Measurements from ENCODE around the gene SERPING1. TPM values are rescaled to one million over a fixed set of nuclear protein-coding genes. Genes with fewer than 3 reads are reported as not detected.

Gene SERPING1
- total RNA-seq, 4 donors from 2014 or later, result 65.7 to 143 (median 102) TPM

DNA sequence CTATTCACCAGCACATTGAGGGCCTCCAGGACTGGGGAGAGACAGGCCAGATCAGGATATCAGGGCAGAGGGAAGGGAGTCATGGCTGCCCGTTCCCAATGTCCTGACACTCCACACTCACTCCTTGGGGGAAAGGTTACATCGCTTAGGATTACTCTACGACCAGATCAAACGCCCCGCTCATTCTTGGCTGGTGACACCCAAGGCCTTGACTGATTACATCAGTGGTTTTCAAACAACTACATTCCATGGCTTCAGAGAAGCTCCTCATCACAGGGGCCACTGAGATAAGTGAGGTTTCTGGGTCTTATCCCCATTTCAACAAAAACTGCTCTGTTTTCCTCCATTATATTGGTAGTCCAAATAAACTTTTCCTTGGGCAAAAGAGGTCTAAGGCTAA lies 45.0 kb upstream of the SERPING1 start:
- in situ Hi-C loops (cut with MboI; ENCODE audit: low pct_ligation_motif_present in 1 of 4, low pct_unique_long_range_greater_than_20kb in 1 of 4, low sequenced_read_pairs in 3 of 4), result loop anchor here in 1 of 4 donors (25.0 kb wide), 1 partner anchor 260 kb away; no protein-coding TSS in a partner anchor
- Histone ChIP-seq H3K4me1 (no peaks in the 10 kb centered on the region), H3K27me3 (no peaks in the 10 kb centered on the region), H3K36me3 (peaks cover 0 to 44% (median 19%) of the 10 kb centered on the region in 4 donors), H3K27ac (no peak overlapping the region), H3K4me3 (no peak overlapping the region), H3K9me3 (no peaks in the 10 kb centered on the region)
- intact Hi-C loops (cut with DNase I; ENCODE audit: low total_unique reads), result no loop called here
- WGBS, 2 donors (ENCODE audit: low coverage in 1 of 2), result 91% methylated on average over 5 of the region's 5 CpGs; no CpG with 5 or more reads in 1 of the 2 donors
- TF ChIP-seq POLR2A (IDR thresholded peaks at IDR 0.05), result no peak
- no peak for TF ChIP-seq POLR2AphosphoS5 (IDR thresholded peaks at IDR 0.05)
- no peak for TF ChIP-seq EP300 (IDR thresholded peaks at IDR 0.05; ENCODE audit: low read depth)
- TF ChIP-seq, protein P1, sequence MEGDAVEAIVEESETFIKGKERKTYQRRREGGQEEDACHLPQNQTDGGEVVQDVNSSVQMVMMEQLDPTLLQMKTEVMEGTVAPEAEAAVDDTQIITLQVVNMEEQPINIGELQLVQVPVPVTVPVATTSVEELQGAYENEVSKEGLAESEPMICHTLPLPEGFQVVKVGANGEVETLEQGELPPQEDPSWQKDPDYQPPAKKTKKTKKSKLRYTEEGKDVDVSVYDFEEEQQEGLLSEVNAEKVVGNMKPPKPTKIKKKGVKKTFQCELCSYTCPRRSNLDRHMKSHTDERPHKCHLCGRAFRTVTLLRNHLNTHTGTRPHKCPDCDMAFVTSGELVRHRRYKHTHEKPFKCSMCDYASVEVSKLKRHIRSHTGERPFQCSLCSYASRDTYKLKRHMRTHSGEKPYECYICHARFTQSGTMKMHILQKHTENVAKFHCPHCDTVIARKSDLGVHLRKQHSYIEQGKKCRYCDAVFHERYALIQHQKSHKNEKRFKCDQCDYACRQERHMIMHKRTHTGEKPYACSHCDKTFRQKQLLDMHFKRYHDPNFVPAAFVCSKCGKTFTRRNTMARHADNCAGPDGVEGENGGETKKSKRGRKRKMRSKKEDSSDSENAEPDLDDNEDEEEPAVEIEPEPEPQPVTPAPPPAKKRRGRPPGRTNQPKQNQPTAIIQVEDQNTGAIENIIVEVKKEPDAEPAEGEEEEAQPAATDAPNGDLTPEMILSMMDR (IDR thresholded peaks at IDR 0.05), result no peak
- DNase-seq, result no peak

DNA sequence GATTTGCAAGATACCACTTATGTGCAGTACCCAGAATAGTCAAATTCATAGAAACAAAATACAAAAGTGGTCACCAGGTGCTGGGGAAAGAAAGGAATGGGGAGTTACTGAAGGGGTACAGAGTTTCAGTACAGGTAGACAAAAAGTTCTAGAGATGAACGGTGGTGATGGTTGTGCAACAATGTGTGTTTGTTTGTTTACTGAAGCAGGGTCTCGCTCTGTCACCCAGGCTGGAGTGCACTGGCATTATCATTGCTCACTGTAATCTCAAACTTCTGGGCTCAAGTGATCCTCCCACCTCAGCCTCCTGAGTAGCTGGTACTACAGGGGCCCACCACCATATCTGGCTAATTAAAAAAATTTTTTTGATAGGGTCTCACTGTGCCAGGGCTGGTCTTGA lies 42.1 kb upstream of the SERPING1 start:
- Histone ChIP-seq H3K9me3 (no peaks in the 10 kb centered on the region), H3K27me3 (no peaks in the 10 kb centered on the region), H3K4me3 (no peak overlapping the region), H3K27ac (no peak overlapping the region), H3K4me1 (no peaks in the 10 kb centered on the region), H3K36me3 (peaks cover 0 to 52% (median 21%) of the 10 kb centered on the region in 4 donors)
- no peak for DNase-seq
- intact Hi-C loops (cut with DNase I; ENCODE audit: low total_unique reads), result no loop called here
- WGBS, 2 donors (ENCODE audit: low coverage in 1 of 2), result 81 to 93% methylated on average over 2 of the region's 2 CpGs
- in situ Hi-C loops (cut with MboI; ENCODE audit: low pct_ligation_motif_present in 1 of 4, low pct_unique_long_range_greater_than_20kb in 1 of 4, low sequenced_read_pairs in 3 of 4), result loop anchor here in 1 of 4 donors (25.0 kb wide), 1 partner anchor 257 kb away; no protein-coding TSS in a partner anchor
- TF ChIP-seq, protein P1 (IDR thresholded peaks at IDR 0.05), result no peak
- TF ChIP-seq POLR2A (IDR thresholded peaks at IDR 0.05) (no peak), POLR2AphosphoS5 (IDR thresholded peaks at IDR 0.05) (no peak)

DNA sequence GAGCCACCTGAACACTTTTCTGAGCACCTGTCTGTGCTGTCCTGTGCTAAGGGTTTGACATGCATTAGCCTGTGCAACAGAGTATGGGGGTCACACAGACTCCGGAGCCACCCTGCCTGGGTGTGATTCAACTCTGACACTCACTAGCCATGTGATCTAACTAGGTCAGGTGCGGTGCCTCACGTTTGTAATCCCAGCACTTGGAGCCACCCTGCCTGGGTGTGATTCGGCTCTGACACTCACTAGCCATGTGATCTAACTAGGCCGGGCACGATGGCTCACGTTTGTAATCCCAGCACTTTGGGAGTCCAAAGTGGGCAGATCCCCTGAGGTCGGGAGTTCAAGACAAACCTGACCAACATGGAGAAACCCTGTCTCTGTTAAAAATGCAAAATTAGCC lies 41.4 kb upstream of the SERPING1 start:
- no peaks in the 10 kb centered on the region for H3K9me3 ChIP-seq
- in situ Hi-C loops (cut with MboI; ENCODE audit: low pct_ligation_motif_present in 1 of 4, low pct_unique_long_range_greater_than_20kb in 1 of 4, low sequenced_read_pairs in 3 of 4), result loop anchor here in 1 of 4 donors (25.0 kb wide), 1 partner anchor 256 kb away; no protein-coding TSS in a partner anchor
- H3K27ac ChIP-seq, result no peak overlapping the region
- WGBS, 2 donors (ENCODE audit: low coverage in 1 of 2), result 89% methylated on average over 8 of the region's 8 CpGs; no CpG with 5 or more reads in 1 of the 2 donors
- no peaks in the 10 kb centered on the region for H3K27me3 ChIP-seq
- intact Hi-C loops (cut with DNase I; ENCODE audit: low total_unique reads), result no loop called here
- DNase-seq, result no peak
- no peak overlapping the region for H3K4me3 ChIP-seq
- TF ChIP-seq, protein P1 (IDR thresholded peaks at IDR 0.05), result no peak
- TF ChIP-seq POLR2A (IDR thresholded peaks at IDR 0.05), result no peak
- no peak for TF ChIP-seq POLR2AphosphoS5 (IDR thresholded peaks at IDR 0.05)
- TF ChIP-seq EP300 (IDR thresholded peaks at IDR 0.05; ENCODE audit: low read depth), result no peak
- peaks cover 0 to 46% (median 19%) of the 10 kb centered on the region in 4 donors for H3K36me3 ChIP-seq
- no peaks in the 10 kb centered on the region for H3K4me1 ChIP-seq

DNA sequence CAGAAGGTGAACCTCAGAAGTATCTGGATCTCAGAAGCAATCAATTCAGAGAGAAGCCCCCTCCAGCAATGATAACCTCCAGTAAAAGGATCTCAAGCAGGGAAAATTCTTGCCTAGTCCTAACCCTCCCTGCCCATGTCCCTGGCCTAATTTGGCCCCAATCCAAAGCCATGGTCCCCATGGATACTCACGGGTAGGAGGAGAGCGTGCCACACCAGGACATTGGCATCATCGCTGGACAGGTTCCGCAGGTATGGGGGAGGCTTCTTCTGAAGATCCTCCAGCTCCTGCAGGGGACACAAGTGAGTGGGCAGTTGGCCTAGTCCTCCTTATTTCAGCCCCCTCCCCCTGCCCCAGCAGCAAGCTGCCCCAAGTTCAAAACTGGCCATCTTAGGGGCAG lies 37.3 kb upstream of the SERPING1 start:
- TF ChIP-seq POLR2A (IDR thresholded peaks at IDR 0.05), result no peak
- TF ChIP-seq EP300 (IDR thresholded peaks at IDR 0.05; ENCODE audit: low read depth), result no peak
- TF ChIP-seq POLR2AphosphoS5 (IDR thresholded peaks at IDR 0.05), result no peak
- Histone ChIP-seq H3K4me1 (peaks cover 0 to 3% (median 0%) of the 10 kb centered on the region in 4 donors), H3K36me3 (peaks cover 0 to 16% (median 7%) of the 10 kb centered on the region in 4 donors), H3K9me3 (no peaks in the 10 kb centered on the region), H3K27me3 (no peaks in the 10 kb centered on the region), H3K4me3 (no peak overlapping the region), H3K27ac (no peak overlapping the region)
- intact Hi-C loops (cut with DNase I; ENCODE audit: low total_unique reads) (no loop called here), in situ Hi-C loops (cut with MboI; ENCODE audit: low pct_ligation_motif_present in 1 of 4, low pct_unique_long_range_greater_than_20kb in 1 of 4, low sequenced_read_pairs in 3 of 4) (loop anchor here in 2 of 4 donors (10.0 to 25.0 kb wide), 2 partner anchors 85 to 252 kb away; partner anchors contain the start of gene YPEL4 (in 1 of the 2))
- 89% methylated on average over 4 of the region's 4 CpGs; no CpG with 5 or more reads in 1 of the 2 donors for WGBS, 2 donors (ENCODE audit: low coverage in 1 of 2)
- DNase-seq, result no peak
